Measurements from ENCODE around the gene CRIP3. TPM values are rescaled to one million over a fixed set of nuclear protein-coding genes. Genes with fewer than 3 reads are reported as not detected.

CRIP3 gene
- total RNA-seq, 5 donors from 2014 or later (not counting 1 experiment from before 2014, with no cell fraction given), result 1.3 to 4.2 (median 2.8) TPM

DNA sequence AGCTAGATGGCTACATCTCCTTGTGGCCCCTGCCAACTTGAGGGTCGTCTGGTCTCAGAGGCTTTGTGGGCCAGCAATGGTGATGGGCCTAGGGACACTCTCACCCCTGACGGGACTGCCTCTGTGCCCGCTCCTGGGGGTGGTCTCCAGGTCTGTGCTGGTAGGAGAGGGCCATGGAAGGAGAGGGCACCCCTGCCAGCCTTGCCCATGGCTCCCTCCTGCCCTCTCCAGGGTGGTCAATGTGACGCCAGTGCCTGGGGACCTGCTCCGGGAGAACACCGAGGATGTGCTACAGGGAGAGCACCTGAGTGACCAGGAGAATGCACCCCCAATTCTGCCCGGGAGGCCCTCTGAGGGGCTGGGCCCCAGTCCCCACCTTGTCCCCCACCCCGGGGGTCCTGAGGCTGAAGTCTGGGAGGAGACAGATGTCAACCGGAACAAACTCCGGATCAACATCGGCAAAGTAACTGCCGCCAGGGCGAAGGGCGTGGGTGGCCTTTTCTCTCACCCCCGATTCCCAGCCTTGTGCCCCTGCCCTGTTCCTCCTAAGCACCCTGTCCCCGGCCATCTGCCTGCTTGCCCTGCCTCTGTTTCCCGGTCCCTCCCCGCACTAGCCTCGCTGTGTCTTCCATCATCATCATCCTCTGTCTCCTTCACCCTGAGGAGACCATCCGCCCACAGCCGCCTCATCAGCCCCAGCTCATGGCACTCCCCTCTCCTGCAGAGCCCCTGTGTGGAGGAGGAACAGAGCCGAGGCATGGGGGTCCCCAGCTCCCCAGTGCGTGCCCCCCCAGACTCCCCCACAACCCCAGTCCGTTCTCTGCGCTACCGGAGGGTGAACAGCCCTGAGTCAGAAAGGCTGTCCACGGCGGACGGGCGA lies 49.6 kb downstream of the CRIP3 start:
- Histone ChIP-seq H3K9me3 (no peaks in the 10 kb centered on the region), H3K27me3 (replicated peaks in 1 of 2; ENCODE audit: control insufficient read depth in 2 of 2, extremely low read depth in 1 of 2, insufficient read depth in 2 of 2, low read length in 1 of 2) (peaks cover 0 to 37% of the 10 kb centered on the region in 2 experiments), H3K4me1 (ENCODE audit: control insufficient read depth in 1 of 2, extremely low read depth in 1 of 2, insufficient read depth in 2 of 2, low read length in 2 of 2) (peaks cover 0 to 6% of the 10 kb centered on the region in 2 experiments), H3K27ac (ENCODE audit: low read length) (no peak overlapping the region), H3K4me3 (ENCODE audit: control insufficient read depth in 1 of 2, extremely low read depth in 1 of 2, low read length in 1 of 2) (no peak overlapping the region), H3K36me3 (ENCODE audit: control insufficient read depth in 2 of 2, extremely low read depth in 1 of 2, insufficient read depth in 1 of 2, low read length in 1 of 2) (no peaks in the 10 kb centered on the region)
- H3K9me3 Mint-ChIP-seq, result no peaks in the 10 kb centered on the region
- ChIA-PET POLR2A (no interaction called here), CTCF (interaction anchor here in 1 of 2 donors (0.6 kb wide), 1 partner anchor 50 kb away, joined by 3 read pairs; no protein-coding TSS in a partner anchor)
- peaks cover 5 to 12% of the 10 kb centered on the region in 2 donors for H3K27me3 Mint-ChIP-seq
- ATAC-seq (replicated peaks in 1 of 4), result no peak
- H3K27ac Mint-ChIP-seq, result no peak overlapping the region
- DNase-seq, result no peak
- peaks cover 1 to 6% (median 1%) of the 10 kb centered on the region in 3 donors for H3K4me1 Mint-ChIP-seq
- no peaks in the 10 kb centered on the region for H3K36me3 Mint-ChIP-seq
- H3K4me3 Mint-ChIP-seq, result no peak overlapping the region
- 91% methylated on average over 20 of the region's 30 CpGs for WGBS (ENCODE audit: insufficient coverage)

- no peaks in the 10 kb centered on the region for H3K9me3 Mint-ChIP-seq
- Histone ChIP-seq H3K9me3 (no peaks in the 10 kb centered on the region), H3K27ac (ENCODE audit: low read length) (no peak overlapping the region), H3K36me3 (ENCODE audit: control insufficient read depth in 2 of 2, extremely low read depth in 1 of 2, insufficient read depth in 1 of 2, low read length in 1 of 2) (no peaks in the 10 kb centered on the region), H3K27me3 (replicated peaks in 1 of 2; ENCODE audit: control insufficient read depth in 2 of 2, extremely low read depth in 1 of 2, insufficient read depth in 2 of 2, low read length in 1 of 2) (peaks cover 0 to 40% of the 10 kb centered on the region in 2 experiments), H3K4me3 (ENCODE audit: control insufficient read depth in 1 of 2, extremely low read depth in 1 of 2, low read length in 1 of 2) (no peak overlapping the region), H3K4me1 (ENCODE audit: control insufficient read depth in 1 of 2, extremely low read depth in 1 of 2, insufficient read depth in 2 of 2, low read length in 2 of 2) (peaks cover 0 to under 1% of the 10 kb centered on the region in 2 experiments)
- H3K27me3 Mint-ChIP-seq, result peaks cover 10 to 18% of the 10 kb centered on the region in 2 donors
- no peaks in the 10 kb centered on the region for H3K4me1 Mint-ChIP-seq
- no peak for ATAC-seq (replicated peaks in 1 of 4)
- ChIA-PET CTCF (no interaction called here), POLR2A (no interaction called here)
- H3K4me3 Mint-ChIP-seq, result no peak overlapping the region
- no peak for DNase-seq
- H3K27ac Mint-ChIP-seq, result no peak overlapping the region
- WGBS (ENCODE audit: insufficient coverage), result 89% methylated on average over 1 of the region's 4 CpGs
- no peaks in the 10 kb centered on the region for H3K36me3 Mint-ChIP-seq
Observed at GRCh38 chr6:43258180-43258579, 50.4 kb downstream of the CRIP3 start.

- ATAC-seq (replicated peaks in 1 of 4), result no peak
- no peak for DNase-seq
- Mint-ChIP-seq H3K9me3 (no peaks in the 10 kb centered on the region), H3K27me3 (peaks cover 16 to 24% of the 10 kb centered on the region in 2 donors), H3K4me1 (no peaks in the 10 kb centered on the region), H3K4me3 (no peak overlapping the region), H3K36me3 (no peaks in the 10 kb centered on the region), H3K27ac (no peak overlapping the region)
- H3K36me3 ChIP-seq (ENCODE audit: control insufficient read depth in 2 of 2, extremely low read depth in 1 of 2, insufficient read depth in 1 of 2, low read length in 1 of 2), result no peaks in the 10 kb centered on the region
- ChIA-PET POLR2A (no interaction called here), CTCF (no interaction called here)
- WGBS (ENCODE audit: insufficient coverage), result 78% methylated on average over 6 of the region's 12 CpGs
- no peaks in the 10 kb centered on the region for H3K4me1 ChIP-seq (ENCODE audit: control insufficient read depth in 1 of 2, extremely low read depth in 1 of 2, insufficient read depth in 2 of 2, low read length in 2 of 2)
- H3K4me3 ChIP-seq (ENCODE audit: control insufficient read depth in 1 of 2, extremely low read depth in 1 of 2, low read length in 1 of 2), result no peak overlapping the region
- H3K27ac ChIP-seq (ENCODE audit: low read length), result no peak overlapping the region
- peaks cover 0 to 46% of the 10 kb centered on the region in 2 experiments for H3K27me3 ChIP-seq (replicated peaks in 1 of 2; ENCODE audit: control insufficient read depth in 2 of 2, extremely low read depth in 1 of 2, insufficient read depth in 2 of 2, low read length in 1 of 2)
- H3K9me3 ChIP-seq, result no peaks in the 10 kb centered on the region
Observed at GRCh38 chr6:43257367-43258145, 51.1 kb downstream of the CRIP3 start.

GRCh38 chr6:43256670-43257366 lies 51.8 kb downstream of the CRIP3 start:
- Histone ChIP-seq H3K27me3 (replicated peaks in 1 of 2; ENCODE audit: control insufficient read depth in 2 of 2, extremely low read depth in 1 of 2, insufficient read depth in 2 of 2, low read length in 1 of 2) (peaks cover 0 to 48% of the 10 kb centered on the region in 2 experiments), H3K9me3 (no peaks in the 10 kb centered on the region), H3K36me3 (ENCODE audit: control insufficient read depth in 2 of 2, extremely low read depth in 1 of 2, insufficient read depth in 1 of 2, low read length in 1 of 2) (no peaks in the 10 kb centered on the region), H3K4me1 (ENCODE audit: control insufficient read depth in 1 of 2, extremely low read depth in 1 of 2, insufficient read depth in 2 of 2, low read length in 2 of 2) (no peaks in the 10 kb centered on the region), H3K4me3 (ENCODE audit: control insufficient read depth in 1 of 2, extremely low read depth in 1 of 2, low read length in 1 of 2) (no peak overlapping the region), H3K27ac (ENCODE audit: low read length) (no peak overlapping the region)
- CTCF ChIA-PET, result interaction anchor here in 1 of 2 donors (0.6 kb wide), 1 partner anchor 108 kb away, joined by 3 read pairs; no protein-coding TSS in a partner anchor
- H3K36me3 Mint-ChIP-seq, result no peaks in the 10 kb centered on the region
- H3K4me3 Mint-ChIP-seq, result no peak overlapping the region
- WGBS (ENCODE audit: insufficient coverage), result 83% methylated on average over 7 of the region's 9 CpGs
- peaks cover 17 to 28% of the 10 kb centered on the region in 2 donors for H3K27me3 Mint-ChIP-seq
- peaks cover 0 to under 1% (median 0%) of the 10 kb centered on the region in 3 donors for H3K4me1 Mint-ChIP-seq
- H3K27ac Mint-ChIP-seq, result no peak overlapping the region
- ATAC-seq (replicated peaks in 1 of 4) (no peak), DNase-seq (no peak)
- POLR2A ChIA-PET, result no interaction called here
- no peaks in the 10 kb centered on the region for H3K9me3 Mint-ChIP-seq

Other genes with a start within 250 kb of the CRIP3 start
- 10 to 100 TPM; 34.8 to 66.3 (median 52.0) TPM for gene MRPL2, start 249.4 kb downstream of the CRIP3 start, total RNA-seq
- gene KLC4, start 249.2 kb downstream of the CRIP3 start, total RNA-seq, result 10 to 100 TPM; 37.8 to 48.5 (median 45.5) TPM
- gene PTK7, start 232.5 kb downstream of the CRIP3 start, total RNA-seq, result 10 to 100 TPM in 2 of 5 donors, 1 to 10 TPM in 2, under 1 TPM in 1; 0.56 to 11.3 (median 1.6) TPM
- gene SRF, start 137.6 kb downstream of the CRIP3 start, total RNA-seq, result 10 to 100 TPM; 19.6 to 34.1 (median 33.7) TPM
- 100 to 1,000 TPM in 1 of 5 donors, 10 to 100 TPM in 4; 92.5 to 107 (median 96.5) TPM for gene CUL9, start 126.6 kb downstream of the CRIP3 start, total RNA-seq
- gene DNPH1, start 79.3 kb downstream of the CRIP3 start, total RNA-seq, result 10 to 100 TPM; 28.5 to 76.1 (median 57.5) TPM
- under 1 TPM in 2 of 5 donors, not detected in 3; 0.03 to 0.07 TPM for gene TTBK1, start 65.3 kb downstream of the CRIP3 start, total RNA-seq
- gene SLC22A7, start 10.6 kb downstream of the CRIP3 start, total RNA-seq, result not detected
- gene ZNF318, start 60.8 kb upstream of the CRIP3 start, total RNA-seq, result 10 to 100 TPM; 24.3 to 33.5 (median 26.2) TPM
- 10 to 100 TPM; 57.8 to 85.4 (median 75.5) TPM for gene ABCC10, start 118.7 kb upstream of the CRIP3 start, total RNA-seq
- gene DLK2, start 146.7 kb upstream of the CRIP3 start, total RNA-seq, result 1 to 10 TPM in 4 of 5 donors, under 1 TPM in 1; 0.47 to 2.1 (median 1.4) TPM
- 10 to 100 TPM; 30.8 to 51.9 (median 50.6) TPM for gene TJAP1, start 168.7 kb upstream of the CRIP3 start, total RNA-seq
- under 1 TPM in 3 of 5 donors, not detected in 2; 0.53 to 0.95 (median 0.76) TPM for gene LRRC73, start 201.5 kb upstream of the CRIP3 start, total RNA-seq
- gene YIPF3, start 208.1 kb upstream of the CRIP3 start, total RNA-seq, result 10 to 100 TPM; 43.7 to 85.0 (median 80.0) TPM
- 10 to 100 TPM; 42.3 to 49.8 (median 46.1) TPM for gene POLR1C, start 208.3 kb upstream of the CRIP3 start, total RNA-seq

Measured in T-cell (primary cell).